Measurements from ENCODE around the gene KLHDC7B.

KLHDC7B gene

GRCh38 chr22:50521710-50522109 is 24.0 kb upstream of the KLHDC7B start:
- Histone ChIP-seq H2AFZ (ENCODE audit: low read depth, low read length) (no peak overlapping the region), H3K4me1 (ENCODE audit: low read length) (peaks cover 8% of the 10 kb centered on the region), H3K9me3 (ENCODE audit: insufficient read depth, low read length) (no peaks in the 10 kb centered on the region), H4K20me1 (ENCODE audit: insufficient read depth, low read length) (peaks cover 6% of the 10 kb centered on the region), H3K79me2 (ENCODE audit: low read length) (peaks cover 18% of the 10 kb centered on the region), H3K9ac (ENCODE audit: low read length) (no peak overlapping the region), H3K36me3 (replicated peaks; ENCODE audit: low read depth, low read length) (peaks cover 4% of the 10 kb centered on the region), H3K4me2 (ENCODE audit: low read length) (no peak overlapping the region), H3K27me3 (ENCODE audit: low read depth, low read length) (no peaks in the 10 kb centered on the region), H3K4me3 (ENCODE audit: low read length) (no peak overlapping the region), H3K27ac (ENCODE audit: low read length) (no peak overlapping the region)
- no peak for TF ChIP-seq EZH2phosphoT487 (IDR thresholded peaks at IDR 0.05; ENCODE audit: low read depth)
- no peak for TF ChIP-seq CTCF (IDR thresholded peaks at IDR 0.05; ENCODE audit: low read depth, low read length)

DNA sequence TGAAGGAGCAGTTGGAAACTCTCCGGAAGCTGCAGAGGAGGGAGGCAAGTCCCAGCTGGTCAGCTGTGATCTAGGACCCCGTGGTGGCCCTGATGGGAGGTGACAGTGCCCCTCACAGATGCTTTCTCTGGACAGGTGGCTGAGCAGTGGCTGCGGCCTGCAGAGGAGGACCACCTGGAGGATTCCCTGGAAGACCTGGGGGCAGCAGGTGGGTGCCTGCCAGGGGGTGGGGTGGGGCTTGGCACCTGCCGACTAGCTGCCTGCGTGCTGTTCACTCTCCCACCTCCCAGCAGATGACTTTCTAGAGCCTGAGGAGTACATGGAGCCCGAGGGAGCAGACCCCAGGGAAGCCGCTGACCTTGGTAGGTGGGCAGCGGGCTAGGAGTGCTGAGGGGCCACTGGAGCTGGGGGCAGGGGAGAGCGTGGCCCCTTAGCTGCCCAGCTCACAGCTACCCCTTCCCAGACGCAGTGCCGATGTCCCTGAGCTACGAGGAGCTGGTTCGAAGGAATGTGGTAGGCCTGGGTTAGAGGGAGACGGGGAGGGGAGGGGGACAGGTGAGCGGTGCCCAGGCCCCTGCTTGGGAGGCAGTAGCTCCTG is 23.4 kb upstream of the KLHDC7B start:
- Histone ChIP-seq H4K20me1 (ENCODE audit: insufficient read depth, low read length) (peaks cover 6% of the 10 kb centered on the region; the same call in 1 of the 2 replicates), H3K4me3 (ENCODE audit: low read length) (no peak overlapping the region), H3K9me3 (ENCODE audit: insufficient read depth, low read length) (no peaks in the 10 kb centered on the region), H2AFZ (ENCODE audit: low read depth, low read length) (no peak overlapping the region), H3K27ac (ENCODE audit: low read length) (no peak overlapping the region), H3K4me2 (ENCODE audit: low read length) (no peak overlapping the region), H3K27me3 (ENCODE audit: low read depth, low read length) (no peaks in the 10 kb centered on the region), H3K36me3 (replicated peaks; ENCODE audit: low read depth, low read length) (peaks cover 4% of the 10 kb centered on the region), H3K4me1 (ENCODE audit: low read length) (peaks cover 11% of the 10 kb centered on the region), H3K9ac (ENCODE audit: low read length) (no peak overlapping the region), H3K79me2 (ENCODE audit: low read length) (peaks cover 20% of the 10 kb centered on the region)
- TF ChIP-seq EZH2phosphoT487 (IDR thresholded peaks at IDR 0.05; ENCODE audit: low read depth) (no peak), CTCF (IDR thresholded peaks at IDR 0.05; ENCODE audit: low read depth, low read length) (no peak)

GRCh38 chr22:50522806-50523438 is 22.8 kb upstream of the KLHDC7B start:
- Histone ChIP-seq H3K4me2 (ENCODE audit: low read length) (no peak overlapping the region), H2AFZ (ENCODE audit: low read depth, low read length) (no peak overlapping the region), H4K20me1 (ENCODE audit: insufficient read depth, low read length) (peaks cover 6% of the 10 kb centered on the region; the same call in 1 of the 2 replicates), H3K9me3 (ENCODE audit: insufficient read depth, low read length) (no peaks in the 10 kb centered on the region), H3K4me3 (ENCODE audit: low read length) (no peak overlapping the region), H3K27me3 (ENCODE audit: low read depth, low read length) (no peaks in the 10 kb centered on the region), H3K79me2 (ENCODE audit: low read length) (peaks cover 22% of the 10 kb centered on the region), H3K36me3 (replicated peaks; ENCODE audit: low read depth, low read length) (peaks cover 4% of the 10 kb centered on the region), H3K9ac (ENCODE audit: low read length) (no peak overlapping the region), H3K27ac (ENCODE audit: low read length) (no peak overlapping the region), H3K4me1 (ENCODE audit: low read length) (peaks cover 13% of the 10 kb centered on the region)
- TF ChIP-seq CTCF (IDR thresholded peaks at IDR 0.05; ENCODE audit: low read depth, low read length), result no peak
- TF ChIP-seq EZH2phosphoT487 (IDR thresholded peaks at IDR 0.05; ENCODE audit: low read depth), result no peak

GRCh38 chr22:50523458-50523805 is 22.3 kb upstream of the KLHDC7B start:
- H3K36me3 ChIP-seq (replicated peaks; ENCODE audit: low read depth, low read length), result peaks cover 4% of the 10 kb centered on the region
- H2AFZ ChIP-seq (ENCODE audit: low read depth, low read length), result no peak overlapping the region
- no peak overlapping the region for H3K9ac ChIP-seq (ENCODE audit: low read length)
- no peak overlapping the region for H3K4me3 ChIP-seq (ENCODE audit: low read length)
- H3K79me2 ChIP-seq (ENCODE audit: low read length), result peaks cover 22% of the 10 kb centered on the region
- H3K27ac ChIP-seq (ENCODE audit: low read length), result no peak overlapping the region
- no peaks in the 10 kb centered on the region for H3K27me3 ChIP-seq (ENCODE audit: low read depth, low read length)
- H3K9me3 ChIP-seq (ENCODE audit: insufficient read depth, low read length), result no peaks in the 10 kb centered on the region
- no peak for TF ChIP-seq CTCF (IDR thresholded peaks at IDR 0.05; ENCODE audit: low read depth, low read length)
- no peak for TF ChIP-seq EZH2phosphoT487 (IDR thresholded peaks at IDR 0.05; ENCODE audit: low read depth)
- H4K20me1 ChIP-seq (ENCODE audit: insufficient read depth, low read length), result peaks cover 6% of the 10 kb centered on the region; the same call in 1 of the 2 replicates
- no peak overlapping the region for H3K4me2 ChIP-seq (ENCODE audit: low read length)
- peaks cover 13% of the 10 kb centered on the region for H3K4me1 ChIP-seq (ENCODE audit: low read length)

Measured in OCI-LY3 (cell line).